Smooth muscle cell of the coronary artery (primary cell): ENCODE measurements around the gene SMAD5. TPM values are rescaled to one million over a fixed set of nuclear protein-coding genes. Genes with fewer than 3 reads are reported as not detected.

ENCODE experiments used
- total RNA-seq: library from RNA; depleted of rRNA; stranded (reverse); fragments of >200 nt; gene quantifications from 2 replicates; pipeline ENCODE4 v1.2.3, GENCODE V29; 2014; ENCODE audit warnings: low replicate concordance

The SMAD5 gene
- 31.9 and 35.6 TPM in 2 replicates for total RNA-seq

GRCh38 chr5:136132557-136133221, at the start of gene SMAD5:
Gene SMAD5 (plus strand): TSS chr5:136132845. CDS start chr5:136153761, 20,916 bp downstream.

GRCh38 chr5:136192526-136193321, 60.1 kb downstream of the SMAD5 start, which contains the start of gene SMIM32:
Gene SMIM32 (minus strand): TSS chr5:136193162. CDS start chr5:136192524, 638 bp downstream.

Other genes with a start within 250 kb of the SMAD5 start
- gene IL9, start 237.0 kb upstream of the SMAD5 start, total RNA-seq = not detected in 2 replicates
- gene LECT2, start 177.9 kb upstream of the SMAD5 start, total RNA-seq = not detected in 2 replicates
- 554 and 999 TPM in 2 replicates for gene TGFBI, start 103.9 kb upstream of the SMAD5 start, total RNA-seq
- gene SMIM32, start 60.3 kb downstream of the SMAD5 start, total RNA-seq = not detected in 2 replicates
- gene TRPC7, start 232.7 kb downstream of the SMAD5 start, total RNA-seq = 0.08 TPM in 1 of 2 replicates, not detected in the other